HG03378 (cell line): ENCODE measurements around the gene B3GLCT.
A peak's percentile ranks its signal among the peaks of the same experiment; 100 is the strongest.
"Not testable (repeated sequence)": the region's sequence is repeated elsewhere in the genome, so short reads cannot be mapped to it uniquely, and the experiment has no call there.

Source experiments
- ATAC-seq: cut with Tn5 transposase; IDR thresholded peaks from one replicate; pipeline ENCODE4 v1.9.1; 2021; ENCODE audit warnings: mild to moderate bottlenecking, moderate library complexity; ENCODE audit not compliant: unreplicated experiment

The B3GLCT gene

DNA sequence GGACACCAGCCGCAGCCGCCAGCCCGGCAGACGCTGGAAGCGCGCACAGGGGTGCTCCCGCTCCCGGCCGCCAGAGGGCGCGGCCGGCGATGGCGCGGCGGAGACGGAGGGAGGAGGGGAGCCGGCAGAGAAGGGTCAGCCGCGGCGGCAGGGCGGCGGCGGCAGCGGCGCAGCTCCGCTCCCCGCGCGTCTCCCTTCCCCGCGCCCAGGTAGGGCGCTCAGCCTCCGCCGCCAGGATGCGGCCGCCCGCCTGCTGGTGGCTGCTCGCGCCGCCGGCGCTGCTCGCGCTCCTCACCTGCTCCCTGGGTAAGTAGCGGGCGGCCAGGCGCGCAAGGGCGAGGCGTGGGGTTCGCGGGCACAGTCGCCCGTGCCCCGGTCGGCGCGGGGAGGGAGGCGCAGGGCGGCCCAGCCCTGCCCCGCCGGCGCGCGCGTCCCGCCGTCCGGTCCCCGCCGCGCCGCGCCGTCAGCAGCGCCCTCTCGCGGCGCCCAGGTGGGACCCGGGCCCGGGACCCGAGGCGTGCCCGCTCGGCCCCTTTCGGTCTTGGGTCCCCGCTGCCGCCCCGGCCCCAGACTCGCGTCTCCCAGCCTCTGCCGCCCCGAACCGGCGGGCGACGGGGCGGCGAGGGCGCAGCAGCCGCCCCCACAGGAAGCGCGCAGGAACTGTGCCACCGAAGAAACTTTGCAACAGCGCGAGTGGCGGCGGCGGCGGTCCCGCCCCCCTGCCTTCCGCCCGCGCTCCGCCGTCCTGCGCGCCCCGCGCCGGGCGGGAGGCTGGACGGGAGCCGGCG lies at the start of gene B3GLCT:
Gene B3GLCT, plus strand, starts transcription at position 127 of the 788 bp plus-strand sequence. Its CDS starts 110 bp downstream, at position 237.
- ATAC-seq: peak; percentile 74

DNA sequence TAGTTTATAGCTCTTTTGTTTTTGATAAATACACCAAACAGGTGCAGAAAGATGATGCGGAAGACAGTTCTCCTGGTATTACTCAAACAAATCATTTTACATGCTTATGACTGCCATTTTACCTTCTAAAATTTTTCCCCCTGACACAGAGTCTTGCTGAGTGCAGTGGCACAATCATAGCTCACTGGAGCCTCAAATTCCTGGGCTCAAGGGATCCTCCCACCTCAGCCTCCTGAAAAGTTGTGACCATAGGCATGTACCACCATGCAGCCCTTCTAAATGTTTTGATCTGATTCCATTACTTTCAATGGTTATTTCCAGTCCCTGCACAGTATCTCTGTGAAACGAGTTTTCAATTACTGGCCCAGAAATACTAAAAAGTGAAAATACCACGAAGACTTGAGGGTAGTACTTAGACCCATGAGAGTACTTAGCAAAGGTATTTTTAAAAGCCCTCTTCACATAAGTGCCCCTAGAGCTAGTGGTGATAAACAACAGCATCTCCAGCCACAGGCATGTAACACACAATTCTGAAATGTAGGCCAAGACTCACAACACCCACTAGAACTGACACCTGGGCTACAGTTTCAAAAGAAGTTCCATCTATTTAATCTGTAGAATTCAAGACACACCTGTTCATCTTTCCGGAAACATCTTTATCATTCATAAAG lies 49.3 kb upstream of the B3GLCT start:
- ATAC-seq: no peak

DNA sequence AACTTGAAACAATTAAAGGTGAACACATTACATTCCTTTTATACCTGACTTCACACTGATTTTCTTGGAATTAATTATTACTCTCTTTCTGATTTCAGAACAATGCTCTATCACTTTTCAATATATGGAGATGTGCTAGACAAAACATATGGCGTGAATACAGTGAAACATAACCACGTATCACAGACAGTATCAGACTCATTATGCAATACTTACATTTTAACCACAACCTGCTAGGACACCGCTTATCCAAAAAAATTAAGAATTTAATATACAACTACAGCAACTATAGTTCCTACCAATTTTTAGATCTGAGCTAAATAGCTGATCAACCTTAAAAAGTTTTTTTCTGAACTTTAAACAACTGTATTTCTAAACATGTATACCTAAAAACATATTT lies 47.9 kb upstream of the B3GLCT start:
- ATAC-seq: no peak

DNA sequence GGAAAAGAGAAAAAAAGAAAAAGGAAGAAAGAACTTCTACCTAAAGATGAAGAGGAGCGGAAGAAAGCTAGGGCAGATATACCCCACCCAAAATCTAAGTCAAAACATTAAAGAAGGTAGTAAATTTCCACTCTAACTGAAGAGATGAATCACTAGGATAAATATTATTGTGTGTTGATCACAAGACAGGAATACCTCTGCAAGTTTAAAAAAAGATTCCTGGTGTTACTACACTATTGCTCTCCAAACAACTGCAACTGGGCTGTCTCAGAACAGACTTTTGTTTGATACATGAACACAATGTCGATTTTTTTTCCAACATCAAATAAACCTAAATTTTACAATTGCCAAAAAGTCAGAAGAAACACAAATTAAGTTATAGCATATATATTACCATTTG lies 44.8 kb upstream of the B3GLCT start:
- ATAC-seq: no peak

DNA sequence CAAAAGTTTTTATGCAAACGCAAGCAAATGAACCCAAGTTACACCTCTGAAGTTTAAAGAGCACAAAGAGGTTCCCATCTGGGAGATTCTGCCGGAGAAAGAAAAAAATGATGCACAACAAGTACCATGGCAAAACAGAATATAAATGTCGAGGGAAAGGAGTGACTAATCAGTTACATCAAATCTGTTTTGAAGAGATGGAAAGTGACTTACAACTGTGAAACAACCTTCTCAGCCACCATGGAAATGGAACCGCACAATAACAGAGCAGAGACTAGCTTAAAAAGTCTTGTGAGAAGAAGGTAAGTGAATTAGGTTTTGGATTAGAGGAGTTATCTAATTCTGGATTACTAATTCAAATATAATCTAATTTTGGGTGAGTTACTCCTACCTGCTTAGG lies 40.5 kb upstream of the B3GLCT start:
- ATAC-seq: no peak

DNA sequence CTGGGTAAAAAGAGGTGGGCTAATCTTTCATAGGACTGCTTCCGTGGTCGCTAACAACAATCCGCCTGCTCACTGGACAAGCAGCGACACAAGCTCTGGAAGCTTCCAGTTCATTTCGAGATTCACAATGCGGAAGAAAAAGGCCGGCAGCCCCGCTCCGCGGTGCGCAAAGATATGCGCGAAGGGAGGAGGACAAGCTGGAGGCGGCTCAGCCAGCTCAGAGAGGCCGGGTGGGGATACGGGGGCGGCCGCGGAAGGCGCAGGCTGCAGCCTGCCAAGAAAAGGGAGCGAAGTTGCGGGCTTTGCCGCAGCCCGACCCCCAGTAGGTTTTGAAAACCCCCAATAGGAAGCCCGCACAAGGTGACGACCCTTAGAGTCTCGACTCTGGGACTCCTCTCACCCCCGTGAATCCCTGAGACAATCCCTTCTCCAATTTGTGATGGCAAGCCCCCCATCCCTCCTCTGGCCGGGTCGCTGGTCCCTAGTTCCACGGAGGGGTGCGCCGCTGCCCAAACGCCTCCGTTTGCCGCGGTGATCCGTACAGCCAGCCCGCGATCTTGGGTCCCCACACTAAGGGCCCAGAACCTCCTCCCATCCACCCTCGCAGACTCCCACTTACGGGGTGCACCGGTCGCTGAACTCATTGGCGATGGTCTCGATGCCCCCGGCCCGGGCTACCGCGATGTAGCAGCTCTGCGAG lies 38.8 kb upstream of the B3GLCT start:
- no peak for ATAC-seq

DNA sequence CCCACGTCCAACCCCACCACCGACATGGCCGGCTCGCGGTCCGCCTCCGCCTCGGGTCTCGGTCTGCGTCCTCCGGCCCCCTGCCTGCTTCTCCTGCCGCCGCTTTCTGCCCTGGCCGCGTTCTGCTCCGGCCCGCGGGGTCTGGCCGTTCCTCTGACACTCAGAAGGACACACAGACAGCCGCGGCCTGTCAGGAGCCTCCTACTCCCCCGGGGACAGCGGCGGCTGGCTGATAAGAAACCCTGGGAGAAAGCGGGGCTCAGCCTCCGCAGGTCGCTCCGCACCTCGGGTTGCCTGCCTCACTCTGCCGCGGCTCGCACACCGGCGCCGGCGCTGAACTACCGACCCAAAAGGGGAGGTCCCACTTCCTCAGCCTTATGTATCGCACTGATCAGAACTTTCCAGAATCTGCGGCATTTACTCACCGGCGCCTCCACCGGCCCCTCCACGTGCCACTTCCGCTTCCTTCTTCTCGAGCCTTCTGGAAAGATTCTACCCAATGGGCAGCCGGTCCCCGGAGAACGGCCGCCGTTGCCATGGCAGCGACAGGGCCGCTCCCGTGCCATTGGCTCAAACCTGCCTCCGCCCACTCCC lies 38.1 kb upstream of the B3GLCT start, which contains the start of gene HSPH1:
Gene HSPH1, minus strand, starts transcription at position 348 of the 594 bp plus-strand sequence. Its CDS starts 322 bp downstream, at position 26.
- peak; percentile 80 for ATAC-seq

DNA sequence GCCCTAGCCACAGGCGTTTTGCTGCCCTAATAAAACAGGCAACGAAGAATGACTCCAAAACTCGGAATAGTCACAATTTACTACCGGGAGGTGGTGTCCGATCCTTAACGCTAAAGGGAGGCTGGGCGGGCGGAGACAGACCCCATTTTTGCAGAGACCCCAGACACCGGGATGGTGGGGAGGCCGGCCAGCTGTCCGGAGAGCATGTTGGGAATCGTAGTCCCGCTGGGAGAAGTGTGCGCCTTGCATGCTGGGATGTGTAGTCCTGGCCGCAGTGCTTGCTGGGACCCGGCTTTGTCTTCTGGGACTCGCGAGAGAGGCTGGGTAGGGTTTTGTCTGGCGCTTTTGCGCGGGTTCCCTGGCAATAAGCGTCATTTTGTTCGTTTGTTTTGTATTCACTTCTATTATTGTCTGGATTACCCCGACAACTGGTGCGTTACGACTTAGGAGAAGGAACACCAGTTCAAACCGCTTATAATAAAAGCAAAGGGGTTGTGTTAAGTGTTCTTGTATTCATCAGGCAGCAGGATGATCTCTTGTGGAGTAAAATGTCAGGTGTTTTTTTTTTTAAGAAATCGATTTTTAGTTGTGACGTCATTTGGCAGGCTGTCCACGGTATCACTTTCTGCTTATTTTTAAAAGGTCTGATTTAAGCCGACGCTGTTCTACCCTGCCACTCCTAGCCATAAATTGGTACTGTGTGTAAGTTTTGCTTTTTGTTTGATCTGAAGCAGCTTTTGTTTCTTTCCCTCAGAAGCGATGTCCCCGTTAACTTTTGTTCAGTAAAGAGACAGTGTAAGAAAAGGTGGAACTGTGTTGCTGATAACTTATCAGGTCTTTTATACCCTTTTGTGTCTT lies 37.4 kb upstream of the B3GLCT start:
- ATAC-seq: peak; percentile 85

DNA sequence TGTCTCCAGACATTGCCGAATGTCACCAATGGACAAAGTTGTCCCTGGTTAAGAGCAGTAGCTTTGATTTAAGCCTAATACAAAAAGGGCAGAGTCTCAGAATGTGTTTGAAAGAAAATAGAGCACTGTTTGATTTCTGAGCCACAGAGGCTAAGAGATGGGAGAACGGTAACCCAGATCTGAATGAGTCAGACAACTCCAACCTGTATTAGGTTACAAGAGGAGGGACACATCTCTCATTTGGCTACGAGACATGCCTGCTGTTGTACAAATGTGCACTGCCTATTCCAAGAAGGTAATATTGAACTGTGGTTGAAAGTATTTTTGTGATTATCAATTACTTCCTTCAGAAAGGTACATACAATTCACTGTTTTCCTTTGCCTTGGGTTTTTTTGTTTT lies 33.2 kb upstream of the B3GLCT start:
- no peak for ATAC-seq

DNA sequence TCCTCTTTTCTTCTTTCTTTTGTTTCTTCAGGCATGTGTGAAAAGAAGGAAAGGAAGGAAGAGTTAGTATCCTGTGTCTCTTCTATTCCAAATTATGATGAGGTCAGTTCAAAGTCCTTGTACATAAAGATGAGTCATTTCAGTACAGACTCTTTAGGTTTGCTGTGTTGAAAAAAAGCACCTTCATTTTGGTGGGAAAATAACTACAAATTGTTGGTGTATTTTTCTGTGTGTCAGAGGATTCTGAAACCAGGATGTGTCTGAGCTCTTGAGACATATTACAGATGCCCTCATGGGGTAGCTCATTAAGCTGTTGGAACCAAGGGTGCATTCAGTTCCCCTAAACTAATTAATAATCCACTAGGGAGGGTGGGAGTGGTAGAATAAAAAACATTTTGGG lies 32.3 kb upstream of the B3GLCT start:
- ATAC-seq: peak; percentile 73

DNA sequence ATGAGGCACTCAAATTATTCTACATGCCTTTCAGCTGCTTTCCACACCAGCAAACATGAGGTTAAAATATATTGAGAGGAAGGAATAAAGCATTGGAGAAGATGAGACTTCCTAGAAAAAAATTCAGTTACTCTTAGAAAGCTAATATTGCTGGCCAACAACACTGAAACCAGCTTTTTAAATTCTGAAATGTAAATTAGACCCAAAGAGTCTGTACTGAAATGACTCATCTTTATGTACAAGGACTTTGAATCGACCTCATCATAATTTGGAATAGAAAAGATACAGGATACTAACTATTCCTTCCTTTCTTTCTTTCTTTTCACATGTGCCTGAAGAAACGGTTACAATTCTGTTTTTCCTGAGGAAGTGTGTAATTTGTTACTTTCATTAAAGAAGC lies 31.6 kb upstream of the B3GLCT start:
- ATAC-seq: peak; percentile 62

DNA sequence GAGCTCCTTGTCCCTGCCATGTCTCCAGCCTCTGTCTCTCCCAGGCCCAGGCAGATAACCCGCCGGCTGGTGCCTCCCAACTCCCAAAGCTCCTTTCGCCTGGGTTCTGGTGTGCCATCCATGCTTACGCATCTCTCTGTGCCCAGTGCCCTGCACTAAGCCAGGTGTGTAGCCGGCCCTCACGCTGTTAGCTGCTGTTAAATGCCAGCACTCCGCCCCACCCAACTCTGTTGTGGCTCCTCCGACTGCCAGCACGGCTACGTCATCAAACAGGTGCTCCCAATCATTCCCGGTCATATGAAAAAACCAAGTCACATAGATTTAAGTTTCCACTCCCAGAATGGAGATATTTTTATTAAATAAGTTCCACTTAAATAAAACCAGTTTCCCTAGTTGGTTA lies 31.0 kb upstream of the B3GLCT start:
- no peak for ATAC-seq

DNA sequence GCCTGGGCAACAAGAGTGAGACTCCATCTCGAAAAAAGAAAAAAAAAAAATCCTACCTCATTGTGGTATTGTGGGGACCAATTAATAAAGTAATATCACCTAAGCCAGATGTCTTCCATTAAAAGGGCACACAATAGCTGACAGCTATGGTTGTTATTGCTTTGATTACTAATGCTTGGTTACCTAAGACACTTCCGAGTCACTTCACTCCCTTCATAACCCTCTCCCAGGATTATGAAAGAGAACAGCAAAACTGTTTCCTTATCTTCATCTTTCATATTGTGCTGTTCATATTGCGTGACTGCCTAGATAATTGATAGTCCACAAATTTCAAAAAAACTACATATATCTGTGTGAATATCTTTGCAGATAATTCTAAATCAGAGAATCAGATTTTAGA lies 27.8 kb upstream of the B3GLCT start:
- ATAC-seq: no peak

DNA sequence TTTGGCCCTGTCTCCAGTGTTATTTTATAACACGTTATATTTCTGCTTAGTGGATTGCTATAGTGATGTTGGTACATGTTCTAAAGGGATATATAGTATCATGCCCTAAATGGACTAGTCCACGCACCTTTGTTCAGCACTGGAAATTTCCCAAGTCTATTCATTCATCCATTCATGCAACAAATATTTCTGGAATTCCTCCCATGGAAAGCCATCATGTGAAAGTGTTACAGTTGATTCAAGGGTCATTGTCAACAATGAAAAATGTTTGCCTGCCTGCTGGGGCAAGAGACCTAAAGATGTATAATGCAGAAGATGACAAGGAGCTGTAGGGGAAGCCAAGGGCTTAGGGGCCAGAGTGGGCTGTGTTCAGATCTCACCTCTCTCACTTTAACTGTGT lies 27.2 kb upstream of the B3GLCT start:
- ATAC-seq: no peak

DNA sequence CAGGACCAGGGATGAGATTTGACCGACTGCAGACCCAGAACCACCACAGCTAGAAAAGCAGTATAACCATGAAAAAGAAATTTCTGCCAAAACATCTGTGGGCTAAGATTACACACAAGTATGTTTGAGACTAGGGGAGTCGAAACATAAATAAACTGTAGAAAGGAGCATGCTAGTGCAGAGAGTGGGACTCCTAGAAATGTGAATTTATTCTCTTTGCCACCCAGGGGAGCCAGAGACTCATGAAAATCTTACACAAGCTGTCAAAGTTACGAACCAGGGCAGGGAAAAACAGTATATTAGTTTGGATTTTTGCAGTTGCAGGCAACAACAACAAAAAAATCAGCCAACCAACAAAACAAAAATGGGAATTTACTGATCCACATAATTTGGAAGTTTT lies 25.8 kb upstream of the B3GLCT start:
- ATAC-seq: no peak

DNA sequence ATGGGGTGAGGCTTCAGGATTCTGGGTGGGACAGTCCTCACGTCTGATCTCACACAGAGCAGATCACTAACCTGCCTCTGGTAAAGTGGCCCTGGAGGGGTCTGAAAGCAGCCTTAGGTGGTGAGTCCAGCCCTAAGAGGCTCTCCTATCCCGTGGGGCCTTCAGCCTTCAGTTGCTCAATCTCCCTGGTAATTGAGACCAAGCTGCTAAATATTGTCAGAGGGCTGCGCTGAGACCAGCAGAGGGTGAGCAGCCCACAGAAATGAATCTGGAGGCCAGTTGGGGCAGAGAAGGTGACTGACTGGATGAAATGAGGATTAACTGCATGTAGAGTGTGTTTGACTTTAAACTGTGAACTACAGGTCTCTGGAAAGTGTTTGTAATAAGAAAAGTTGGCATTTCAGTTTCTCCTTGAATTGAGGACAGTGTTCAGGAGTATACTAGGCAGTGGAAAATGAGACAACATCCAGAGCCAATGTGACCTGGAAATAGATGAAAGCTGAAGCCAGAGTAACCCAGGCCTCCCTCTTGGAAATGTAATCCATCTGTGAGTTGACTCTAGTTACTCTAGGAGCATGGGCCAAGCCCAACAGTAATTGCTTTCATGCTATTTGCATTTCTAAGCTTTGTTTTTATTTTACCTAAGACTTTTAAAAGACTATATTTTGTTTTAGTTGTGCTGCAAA lies 23.8 kb upstream of the B3GLCT start:
- no peak for ATAC-seq

DNA sequence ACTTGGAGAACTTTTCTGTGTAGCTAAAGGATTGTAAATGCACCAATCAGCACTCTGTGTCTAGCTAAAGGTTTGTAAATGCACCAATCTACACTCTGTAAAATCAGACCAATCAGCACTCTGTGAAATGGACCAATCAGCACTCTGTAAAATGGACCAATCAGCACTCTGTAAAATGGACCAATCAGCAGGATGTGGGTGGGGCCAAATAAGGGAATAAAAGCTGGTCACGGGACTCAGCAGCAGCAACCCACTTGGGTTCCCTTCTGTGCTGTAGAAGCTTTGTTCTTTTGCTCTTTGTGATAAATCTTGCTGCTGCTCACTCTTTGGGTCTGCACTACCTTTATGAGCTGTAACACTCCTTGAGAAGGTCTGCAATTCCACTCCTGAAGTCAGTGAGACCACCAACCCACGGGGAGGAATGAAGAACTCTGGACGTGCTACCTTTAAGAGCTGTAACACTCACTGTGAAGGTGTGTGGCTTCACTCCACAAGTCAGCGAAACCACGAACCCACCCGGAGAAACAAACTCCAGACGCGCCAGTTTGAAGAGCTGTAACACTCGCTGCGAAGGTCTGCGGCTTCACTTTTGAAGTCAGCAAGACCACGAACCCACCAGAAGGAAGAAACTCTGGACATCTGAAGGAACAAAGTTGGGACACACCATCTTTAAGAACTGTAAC lies 21.8 kb upstream of the B3GLCT start:
- ATAC-seq: not testable (repeated sequence)

DNA sequence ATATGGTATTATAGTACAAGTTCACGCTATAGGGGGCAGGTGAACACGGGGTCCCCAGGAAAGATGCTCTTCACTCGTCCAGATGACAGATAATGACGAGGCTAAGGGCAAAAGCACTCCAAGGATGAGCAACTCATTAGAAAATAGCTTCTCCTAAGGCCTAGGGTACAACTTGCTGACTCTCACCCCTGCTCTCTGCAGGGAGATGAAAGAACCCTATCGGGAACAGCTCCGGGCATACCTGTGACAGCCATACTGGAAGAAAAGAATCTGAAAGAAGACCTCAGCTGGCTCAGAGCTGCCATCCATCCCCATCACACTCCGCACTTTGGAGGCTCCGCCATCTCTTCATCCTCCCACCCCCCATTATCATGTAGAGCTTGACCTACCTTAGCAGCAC lies 20.5 kb upstream of the B3GLCT start:
- ATAC-seq: no peak

DNA sequence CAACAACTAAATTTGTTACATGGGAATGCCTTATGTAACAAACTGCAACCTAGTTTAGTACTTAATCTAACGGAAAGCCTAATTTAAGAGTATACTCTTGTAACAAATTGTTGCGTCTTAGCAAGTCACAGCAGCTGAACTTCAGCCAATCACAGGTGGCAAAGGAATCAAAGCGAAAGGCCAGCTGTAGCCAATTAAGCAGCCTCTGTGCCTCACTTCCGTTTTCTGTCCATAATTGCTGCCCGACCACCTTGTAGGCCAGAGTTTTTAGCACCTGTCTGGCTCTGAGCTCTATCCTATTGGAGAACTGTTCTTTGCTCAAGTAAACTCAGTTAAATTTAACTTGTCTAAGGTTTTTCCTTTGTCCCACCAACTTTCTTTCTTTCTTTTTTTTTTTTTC lies 20.0 kb upstream of the B3GLCT start:
- no peak for ATAC-seq
